K562 (cell line): ENCODE data around the gene TTC28. TPM values are rescaled to one million over a fixed set of nuclear protein-coding genes. Genes with fewer than 3 reads are reported as not detected.

Experiments used
- ATAC-seq: fragments of 200-7000 bp; cut with Tn5 transposase; 3 replicates; pipeline ENCODE4 v1.9.1; 2020; ENCODE audit warnings: moderate library complexity
- BruUV-seq: library from RNA; stranded (reverse); fragments of 400-500 nt; replicated peaks from 2 replicates; lab custom pipeline; 2021; lab: Mats Ljungman, UMichigan
- CTCF ChIA-PET: fragments of 300-600 bp; formaldehyde crosslinking; extraction: SDS; loops from one replicate; lab custom pipeline; 2021; ENCODE audit warnings: low intra/inter-chr PET ratio; lab: Yijun Ruan, JAX
- POLR2A ChIA-PET: fragments of 300-600, 350-650 bp; sonication (Branson Sonifier 250); formaldehyde crosslinking; extraction: SDS; loops from one replicate; lab custom pipeline; 2021; ENCODE audit warnings: antibody characterized with exemption, inconsistent platforms; lab: Yijun Ruan, JAX
- DNase-seq, 4 experiments: peaks; one replicate each; pipeline versions ENCODE4 v3.0.0 to v3.0.0-alpha.2; 2011 to 2018; ENCODE audit warnings: low spot score in 3 of 4, mixed read lengths in 3 of 4; ENCODE audit errors: extremely low read depth in 1 of 4
- FAIRE-seq: peaks from 2 replicates; lab custom pipeline; 2011; peaks lifted over from hg19 to GRCh38; lab: Jason Lieb, UNC
- H2AFZ ChIP-seq: 2 replicates; pipeline ENCODE4 v1.6.0; 2011; ENCODE audit warnings: low read depth, low read length, control low read depth, inconsistent platforms
- H3K27ac ChIP-seq: fragments of 200-600 bp; 3 replicates; pipeline ENCODE4 v1.8.0; 2011; ENCODE audit warnings: low read depth, mild to moderate bottlenecking, control low read depth, inconsistent platforms, low read length, moderate library complexity, mixed read lengths; ENCODE audit errors: extremely low read depth
- H3K27me3 ChIP-seq, 2 experiments: fragments of 300-600 bp in 1 of 2; 2 replicates in 1 of 2; 3 replicates in 1 of 2; pipeline versions ENCODE4 v1.6.0 to v1.8.0; 2011; ENCODE audit warnings: inconsistent platforms in 2 of 2, low read length in 2 of 2, mild to moderate bottlenecking in 1 of 2, mixed read lengths in 1 of 2, moderate library complexity in 1 of 2; ENCODE audit not compliant: control insufficient read depth in 2 of 2, insufficient read depth in 2 of 2
- H3K36me3 ChIP-seq: fragments of 300-600 bp; 3 replicates; pipeline ENCODE4 v1.8.0; 2011; ENCODE audit warnings: mild to moderate bottlenecking, low read length, inconsistent platforms; ENCODE audit not compliant: control insufficient read depth, insufficient read depth
- H3K4me1 ChIP-seq, 2 experiments: fragments of 200-600 bp in 1 of 2; replicated peaks in 1 of 2; 2 replicates in 1 of 2; 3 replicates in 1 of 2; pipeline versions ENCODE4 v1.5.1 to v1.8.0; 2011; ENCODE audit warnings: inconsistent platforms in 2 of 2, low read length in 2 of 2, mild to moderate bottlenecking in 1 of 2, mixed read lengths in 1 of 2, moderate library complexity in 1 of 2; ENCODE audit not compliant: control insufficient read depth in 2 of 2, insufficient read depth in 2 of 2
- H3K4me2 ChIP-seq: 2 replicates; pipeline ENCODE4 v1.6.1; 2011; ENCODE audit warnings: low read length, control low read depth, inconsistent platforms, mixed read lengths; ENCODE audit not compliant: insufficient read depth
- H3K4me3 ChIP-seq: fragments of 200-600 bp; sonication (generic), shearing (Covaris generic); 2 replicates; pipeline ENCODE4 v1.5.1; 2016; ENCODE audit warnings: control low read depth, inconsistent platforms
- H3K79me2 ChIP-seq: fragments of 200-600 bp; 3 replicates; pipeline ENCODE4 v1.8.0; 2011; ENCODE audit warnings: low read length, inconsistent platforms; ENCODE audit not compliant: control insufficient read depth, insufficient read depth
- H3K9ac ChIP-seq, 2 experiments: 2 replicates each; pipeline versions ENCODE4 v1.6.0 to v1.6.1; 2011; ENCODE audit warnings: low read depth in 2 of 2, low read length in 2 of 2, control low read depth in 1 of 2, inconsistent platforms in 1 of 2, mild to moderate bottlenecking in 1 of 2, mixed read lengths in 1 of 2; ENCODE audit not compliant: insufficient read depth in 1 of 2
- H3K9me1 ChIP-seq: one replicate; pipeline ENCODE4 v1.6.0; 2011; ENCODE audit warnings: inconsistent platforms, mild to moderate bottlenecking, low read length, moderate library complexity; ENCODE audit not compliant: control insufficient read depth, insufficient read depth
- H3K9me3 ChIP-seq: replicated peaks from 2 replicates; pipeline ENCODE4 v1.5.1; 2011; ENCODE audit warnings: low read depth, low read length, inconsistent platforms; ENCODE audit not compliant: control insufficient read depth, insufficient read depth
- H4K20me1 ChIP-seq: replicated peaks from 2 replicates; pipeline ENCODE4 v1.6.1; 2011; ENCODE audit warnings: low read length, inconsistent platforms, mixed read lengths; ENCODE audit not compliant: control insufficient read depth, insufficient read depth
- ELF4 ChIP-seq: fragments of 450-650 bp; formaldehyde crosslinking; IDR thresholded peaks from 2 replicates; pipeline ENCODE4 v1.4.0; 2022; ENCODE audit warnings: missing genetic modification characterization
- FOXJ2 ChIP-seq: fragments of 200-800 bp; sonication (Bioruptor generic); IDR thresholded peaks from 2 replicates; pipeline ENCODE4 v1.6.1; 2016; ENCODE audit warnings: missing genetic modification characterization, missing compliant biosample characterization
- IRF9 ChIP-seq: fragments of 450-650 bp; IDR thresholded peaks from 2 replicates; pipeline ENCODE4 v1.6.1; 2016; ENCODE audit warnings: missing biosample characterization, missing genetic modification characterization
- NR2C2 ChIP-seq, 2 experiments: fragments of 200-800 bp in 1 of 2; sonication (Bioruptor generic) in 1 of 2; sonication (generic) in 1 of 2; formaldehyde crosslinking in 1 of 2; IDR thresholded peaks; 2 replicates each; pipeline versions ENCODE4 v1.6.1 to v1.8.0; 2016 to 2022; ENCODE audit warnings: mild to moderate bottlenecking in 1 of 2, missing compliant biosample characterization in 1 of 2, missing genetic modification characterization in 1 of 2, missing genetic modification reagents in 1 of 2
- PHF8 ChIP-seq: fragments of 200-600 bp; sonication (generic); IDR thresholded peaks from 2 replicates; pipeline ENCODE4 v1.6.1; 2012; ENCODE audit warnings: mixed run types, mild to moderate bottlenecking, inconsistent platforms, low read length, moderate library complexity, borderline replicate concordance
- POLR3G ChIP-seq: IDR thresholded peaks from 2 replicates; pipeline ENCODE4 v1.6.1; 2011; ENCODE audit not compliant: insufficient read length, insufficient replicate concordance; ENCODE audit errors: extremely low read depth
- WGBS: fragments of 100-300 bp; shearing (Covaris generic); methylation state at CpG from one replicate; pipeline ENCODE4 v1.1.6; 2016; ENCODE audit warnings: low coverage, mixed read lengths; ENCODE audit not compliant: insufficient coverage; ENCODE audit errors: missing lambda C conversion rate; 5-methylcytosine and 5-hydroxymethylcytosine counted together
- in situ Hi-C: fragments of 300-500 bp; cut with MboI; formaldehyde crosslinking; loops from 4 replicates; pipeline ENCODE4 v1.15.0; 2018; ENCODE audit warnings: inconsistent platforms, mixed read lengths
- intact Hi-C: fragments of 100-400 bp; cut with micrococcal nuclease; formaldehyde crosslinking; loops from 2 replicates; pipeline ENCODE4 v1.14.2; 2022
- polyA plus RNA-seq, 8 experiments: library from polyadenylated mRNA; depleted of rRNA in 4 of 8; stranded (reverse) in 5 of 8; unstranded in 3 of 8; fragments of >200 nt; fragmentation: Nextera tagmentation in 2 of 8; fragmentation: Illumina TruSeq in 1 of 8; extraction: Ambion mirVana in 2 of 8; extraction: Trizol in 1 of 8; gene quantifications; 2 replicates each; pipeline versions ENCODE4 v1.2.1 to v1.2.3, GENCODE V29; 2011 to 2014; ENCODE audit warnings: inconsistent platforms in 1 of 8, missing spikeins in 1 of 8
- total RNA-seq, 7 experiments: library from RNA; depleted of rRNA in 6 of 7; stranded (reverse); fragments of >200 nt in 6 of 7; fragmentation: Illumina TruSeq in 2 of 7; extraction: Trizol in 2 of 7; gene quantifications; 2 replicates each; pipeline versions ENCODE4 v1.2.1 to v1.2.3, GENCODE V29; 2011 to 2021; ENCODE audit warnings: low replicate concordance in 1 of 7

Gene TTC28
- total and polyA plus RNA-seq, 9 of the 15 experiments (the other 6 are each of a cell fraction or from before 2014, with no cell fraction given), result 0.22 to 10.7 (median 3.1) TPM

GRCh38 chr22:28015046-28015425 lies 664.6 kb downstream of the TTC28 start:
- no peak for TF ChIP-seq ELF4 (CRISPR knock-in tag)
- no peak for TF ChIP-seq POLR3G
- TF ChIP-seq IRF9 (tag), result no peak
- TF ChIP-seq FOXJ2 (tag), result no peak
- no peak for TF ChIP-seq PHF8
- TF ChIP-seq NR2C2 (CRISPR knock-in tag; IDR thresholded peaks at IDR 0.05), result no peak
- no peak for TF ChIP-seq NR2C2 (tag; IDR thresholded peaks at IDR 0.05)
- H3K9ac ChIP-seq, result no peak overlapping the region
- ATAC-seq (no peak), FAIRE-seq (no peak), DNase-seq (no peak)
- no peaks in the 10 kb centered on the region for H4K20me1 ChIP-seq
- H3K9me3 ChIP-seq, result no peaks in the 10 kb centered on the region
- peaks cover 3% of the 10 kb centered on the region for H3K9me1 ChIP-seq
- no peaks in the 10 kb centered on the region for H3K27me3 ChIP-seq
- H3K4me1 ChIP-seq, result peaks cover 0 to 4% of the 10 kb centered on the region in 2 experiments; a peak in 2 of 5 replicates
- H3K4me3 ChIP-seq, result no peak overlapping the region
- in situ Hi-C loops (loop anchor here (25.0 kb wide), 2 partner anchors 603 to 1253 kb away; no protein-coding TSS in a partner anchor), intact Hi-C loops (no loop called here)
- WGBS, result 13% methylated on average over 1 of the region's 2 CpGs
- no peaks in the 10 kb centered on the region for H3K36me3 ChIP-seq
- ChIA-PET POLR2A (no interaction called here), CTCF (no interaction called here)
- no peak overlapping the region for H2AFZ ChIP-seq
- no peak overlapping the region for H3K4me2 ChIP-seq
- BruUV-seq, result no TSS peak
- H3K79me2 ChIP-seq, result no peaks in the 10 kb centered on the region
- H3K27ac ChIP-seq, result no peak overlapping the region
